GM19239 (cell line): Measurements from ENCODE around the gene CCL24.
A peak's percentile ranks its signal among the peaks of the same experiment; 100 is the strongest.
"Not testable (repeated sequence)": the region's sequence is repeated elsewhere in the genome, so short reads cannot be mapped to it uniquely, and the experiment has no call there.

ENCODE experiments used
- DNase-seq: peaks from one replicate; pipeline ENCODE4 v3.0.0; 2011; ENCODE audit warnings: low spot score; ENCODE audit not compliant: insufficient read length
- FAIRE-seq: peaks from 2 replicates; lab custom pipeline; 2011; peaks lifted over from hg19 to GRCh38; lab: Jason Lieb, UNC

Gene CCL24

GRCh38 chr7:75813781-75814236, at the start of gene CCL24:
Gene CCL24 (minus strand): TSS chr7:75813806. CDS start chr7:75813715, 91 bp downstream.
- DNase-seq = no peak

GRCh38 chr7:75861636-75862035, 48.0 kb upstream of the CCL24 start:
- DNase-seq (no peak), FAIRE-seq (no peak)

More at GRCh38 chr7:75813781-75814236, at the start of gene CCL24:
- FAIRE-seq = no peak

GRCh38 chr7:75858410-75858809, 44.8 kb upstream of the CCL24 start:
- FAIRE-seq = peak; percentile 21

GRCh38 chr7:75856536-75856935, 42.9 kb upstream of the CCL24 start:
- FAIRE-seq (no peak), DNase-seq (no peak)

More at GRCh38 chr7:75858410-75858809, 44.8 kb upstream of the CCL24 start:
- DNase-seq = no peak

- DNase-seq, FAIRE-seq: not testable (repeated sequence)
Observed at GRCh38 chr7:75854813-75855345, 41.3 kb upstream of the CCL24 start.

- DNase-seq (no peak), FAIRE-seq (no peak)
Observed at GRCh38 chr7:75854233-75854632, 40.6 kb upstream of the CCL24 start.

- no peak for FAIRE-seq
Observed at GRCh38 chr7:75850235-75850634, 36.6 kb upstream of the CCL24 start.

GRCh38 chr7:75849573-75849972, 36.0 kb upstream of the CCL24 start:
- FAIRE-seq (no peak), DNase-seq (no peak)

More at GRCh38 chr7:75850235-75850634, 36.6 kb upstream of the CCL24 start:
- DNase-seq = no peak

GRCh38 chr7:75847707-75848106, 34.1 kb upstream of the CCL24 start:
- no peak for FAIRE-seq
- DNase-seq = no peak

GRCh38 chr7:75845132-75845531, 31.5 kb upstream of the CCL24 start:
- not testable (repeated sequence) for FAIRE-seq

GRCh38 chr7:75844158-75844557, 30.6 kb upstream of the CCL24 start:
- FAIRE-seq = no peak
- no peak for DNase-seq

More at GRCh38 chr7:75845132-75845531, 31.5 kb upstream of the CCL24 start:
- DNase-seq = not testable (repeated sequence)

- DNase-seq (no peak), FAIRE-seq (no peak)
Observed at GRCh38 chr7:75843613-75844116, 30.1 kb upstream of the CCL24 start.

- peak; percentile 25 for DNase-seq
- FAIRE-seq = peak; percentile 44
Observed at GRCh38 chr7:75842836-75843446, 29.3 kb upstream of the CCL24 start.

- no peak for FAIRE-seq
- no peak for DNase-seq
Observed at GRCh38 chr7:75840029-75840428, 26.4 kb upstream of the CCL24 start.

- not testable (repeated sequence) for FAIRE-seq
Observed at GRCh38 chr7:75838281-75838930, 24.8 kb upstream of the CCL24 start.

GRCh38 chr7:75836798-75837197, 23.2 kb upstream of the CCL24 start:
- FAIRE-seq = no peak
- no peak for DNase-seq

More at GRCh38 chr7:75838281-75838930, 24.8 kb upstream of the CCL24 start:
- DNase-seq = not testable (repeated sequence)

GRCh38 chr7:75835688-75836285, 22.2 kb upstream of the CCL24 start:
- no peak for DNase-seq
- no peak for FAIRE-seq

GRCh38 chr7:75833662-75834061, 20.1 kb upstream of the CCL24 start:
- not testable (repeated sequence) for FAIRE-seq, DNase-seq

GRCh38 chr7:75830978-75831377, 17.4 kb upstream of the CCL24 start:
- no peak for FAIRE-seq
- DNase-seq = no peak

GRCh38 chr7:75829656-75830055, 16.1 kb upstream of the CCL24 start:
- FAIRE-seq = not testable (repeated sequence)

More at GRCh38 chr7:75829656-75830055, 16.1 kb upstream of the CCL24 start:
- not testable (repeated sequence) for DNase-seq
